BLaER1 treated with 17β-estradiol and CSF1 and Interleukin-3, amounts not matched to agents 10 nM and 100 nM (cell line): ENCODE data around the gene SLC34A1.
"Not testable (repeated sequence)": the region's sequence is repeated elsewhere in the genome, so short reads cannot be mapped to it uniquely, and the experiment has no call there.

ENCODE experiments used
- H3K27ac ChIP-seq, 11 experiments: shearing (Covaris generic); formaldehyde crosslinking; 2 replicates each; pipeline ENCODE4 v1.8.1; 2022
- H3K27me3 ChIP-seq, 11 experiments: shearing (Covaris generic); formaldehyde crosslinking; 2 replicates each; pipeline ENCODE4 v1.8.1; 2022
- H3K36me3 ChIP-seq, 11 experiments: shearing (Covaris generic); formaldehyde crosslinking; 2 replicates each; pipeline ENCODE4 v1.8.1; 2022
- H3K4me1 ChIP-seq, 10 experiments: shearing (Covaris generic); formaldehyde crosslinking; 2 replicates each; pipeline ENCODE4 v1.8.1; 2022
- H3K4me2 ChIP-seq, 11 experiments: shearing (Covaris generic); formaldehyde crosslinking; 2 replicates each; pipeline ENCODE4 v1.8.1; 2022
- H3K4me3 ChIP-seq, 10 experiments: shearing (Covaris generic); formaldehyde crosslinking; 2 replicates each; pipeline ENCODE4 v1.8.1; 2022
- H3K9ac ChIP-seq, 11 experiments: shearing (Covaris generic); formaldehyde crosslinking; 2 replicates each; pipeline ENCODE4 v1.8.1; 2022
- H3K9me3 ChIP-seq, 11 experiments: shearing (Covaris generic); formaldehyde crosslinking; replicated peaks in 1 of 11; 2 replicates each; pipeline ENCODE4 v1.8.1; 2022
- H4K20me1 ChIP-seq, 11 experiments: shearing (Covaris generic); formaldehyde crosslinking; 2 replicates each; pipeline ENCODE4 v1.8.1; 2022
- Cebpa-rat ChIP-seq, 11 experiments: shearing (Covaris generic); IDR thresholded peaks; 2 replicates each; pipeline ENCODE4 v1.8.1; 2022

The SLC34A1 gene

GRCh38 chr5:177357459-177358351 is 26.5 kb upstream of the SLC34A1 start, which contains the start of gene RGS14:
TSS of gene RGS14 (plus strand) at chr5:177357924. CDS start at chr5:177358025, 101 bp downstream.
- peaks cover 0 to 6% (median 0%) of the 10 kb centered on the region in 11 experiments; a peak in 2 of 22 replicates for H3K9me3 ChIP-seq
- peak within 1 kb of the TSS; percentile 60 to 81 (median 68) for H3K4me3 ChIP-seq
- TF ChIP-seq Cebpa-rat (IDR thresholded peaks at IDR 0.05) = no peak
- H4K20me1 ChIP-seq = peaks cover 0 to 28% (median 0%) of the 10 kb centered on the region in 11 experiments; a peak in 5 of 22 replicates
- peaks cover 76 to 97% (median 87%) of the 10 kb centered on the region in 10 experiments for H3K4me1 ChIP-seq
- H3K36me3 ChIP-seq = no peaks in the 10 kb centered on the region
- H3K4me2 ChIP-seq = peak within 1 kb of the TSS; percentile 93 to 100 (median 99)
- peak within 1 kb of the TSS; percentile 73 to 83 (median 80) for H3K9ac ChIP-seq
- peak within 1 kb of the TSS; percentile 46 to 88 (median 80); a peak in 21 of 22 replicates for H3K27ac ChIP-seq
- no peaks in the 10 kb centered on the region for H3K27me3 ChIP-seq

GRCh38 chr5:177358370-177358819 is 25.8 kb upstream of the SLC34A1 start:
- Histone ChIP-seq H3K27me3 (no peaks in the 10 kb centered on the region), H3K27ac (peak overlapping the region; percentile 46 to 88 (median 80); a peak in 21 of 22 replicates), H3K4me1 (peaks cover 83 to 97% (median 88%) of the 10 kb centered on the region in 10 experiments), H3K4me3 (peak overlapping the region; percentile 60 to 81 (median 68)), H4K20me1 (peaks cover 0 to 34% (median 0%) of the 10 kb centered on the region in 11 experiments; a peak in 5 of 22 replicates), H3K9me3 (peaks cover 0 to 6% (median 0%) of the 10 kb centered on the region in 11 experiments; a peak in 2 of 22 replicates), H3K9ac (peak overlapping the region; percentile 73 to 83 (median 80)), H3K36me3 (no peaks in the 10 kb centered on the region), H3K4me2 (peak overlapping the region; percentile 93 to 100 (median 99))
- no peak for TF ChIP-seq Cebpa-rat (IDR thresholded peaks at IDR 0.05)

- peaks cover 0 to 6% (median 0%) of the 10 kb centered on the region in 11 experiments; a peak in 2 of 22 replicates for H3K9me3 ChIP-seq
- H3K4me2 ChIP-seq = peak overlapping the region; percentile 93 to 100 (median 99)
- peaks cover 89 to 97% (median 94%) of the 10 kb centered on the region in 10 experiments for H3K4me1 ChIP-seq
- H3K9ac ChIP-seq = peak overlapping the region; percentile 51 to 83 (median 78); a peak in 15 of 22 replicates
- peaks cover 0 to 45% (median 4%) of the 10 kb centered on the region in 11 experiments; a peak in 8 of 22 replicates for H4K20me1 ChIP-seq
- TF ChIP-seq Cebpa-rat (IDR thresholded peaks at IDR 0.05) = no peak
- no peaks in the 10 kb centered on the region for H3K36me3 ChIP-seq
- peak overlapping the region in 5 of 11 experiments; percentile 78 to 85 (median 83); a peak in 9 of 22 replicates for H3K27ac ChIP-seq
- no peaks in the 10 kb centered on the region for H3K27me3 ChIP-seq
- H3K4me3 ChIP-seq = peak overlapping the region in 5 of 10 experiments; percentile 60 to 81 (median 75); a peak in 5 of 20 replicates
Measured at GRCh38 chr5:177359451-177359851, 24.8 kb upstream of the SLC34A1 start.

DNA sequence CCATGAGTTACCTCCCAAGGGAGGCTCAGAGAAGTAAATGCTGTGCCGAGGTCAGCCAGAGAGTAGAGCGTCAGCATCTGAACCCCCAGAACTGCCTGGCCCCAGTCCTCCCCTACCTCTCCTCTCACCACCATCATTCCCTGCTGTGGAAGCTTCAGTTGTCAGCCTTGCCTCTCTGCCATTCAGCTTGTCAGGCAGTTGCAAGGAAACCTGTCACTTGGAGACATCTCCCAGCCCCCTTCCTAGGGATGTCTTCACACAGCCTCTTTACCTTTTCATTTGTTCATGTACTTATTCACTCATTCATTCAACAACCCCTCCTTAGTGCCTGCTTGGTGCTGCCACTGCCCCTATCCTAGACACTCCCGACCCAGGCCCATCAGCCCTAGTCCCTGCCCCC is 24.4 kb upstream of the SLC34A1 start:
- Histone ChIP-seq H3K4me1 (peaks cover 86 to 97% (median 92%) of the 10 kb centered on the region in 10 experiments), H3K9me3 (peaks cover 0 to 6% (median 0%) of the 10 kb centered on the region in 11 experiments; a peak in 2 of 22 replicates), H3K36me3 (no peaks in the 10 kb centered on the region), H3K4me2 (peak overlapping the region; percentile 93 to 100 (median 99)), H3K27me3 (no peaks in the 10 kb centered on the region), H3K9ac (peak overlapping the region in 9 of 11 experiments; percentile 51 to 83 (median 78); a peak in 13 of 22 replicates), H3K4me3 (no peak overlapping the region), H3K27ac (peak overlapping the region in 4 of 11 experiments; percentile 78 to 85 (median 82); a peak in 5 of 22 replicates), H4K20me1 (peaks cover 0 to 49% (median 4%) of the 10 kb centered on the region in 11 experiments; a peak in 8 of 22 replicates)
- TF ChIP-seq Cebpa-rat (IDR thresholded peaks at IDR 0.05) = no peak

DNA sequence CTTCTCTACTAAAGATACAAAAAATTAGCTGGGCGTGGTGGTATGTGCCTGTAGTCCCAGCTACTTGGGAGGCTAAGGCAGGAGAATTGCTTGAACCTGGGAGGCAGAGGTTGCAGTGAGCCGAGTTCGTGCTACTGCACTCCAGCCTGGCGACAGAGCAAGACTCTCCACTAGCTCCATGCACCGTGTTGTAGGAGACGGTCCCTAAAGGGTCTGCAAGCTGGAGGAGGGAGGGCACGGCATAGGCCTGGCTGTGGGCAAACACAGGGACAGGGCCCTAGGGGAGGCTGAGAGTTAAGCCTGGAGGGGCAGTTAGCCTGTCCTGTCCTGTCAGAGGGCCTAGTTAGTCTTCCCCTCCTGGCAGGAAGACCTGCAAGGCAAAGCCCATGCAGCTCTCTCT is 23.5 kb upstream of the SLC34A1 start:
- H4K20me1 ChIP-seq = peaks cover 0 to 52% (median 4%) of the 10 kb centered on the region in 11 experiments; a peak in 8 of 22 replicates
- not testable (repeated sequence) for H3K27ac ChIP-seq, H3K36me3 ChIP-seq, H3K4me3 ChIP-seq, H3K27me3 ChIP-seq, H3K9ac ChIP-seq, H3K9me3 ChIP-seq
- peak overlapping the region in 10 of 11 experiments; percentile 5 to 98 (median 90); a peak in 14 of 22 replicates for H3K4me2 ChIP-seq
- peaks cover 77 to 93% (median 85%) of the 10 kb centered on the region in 10 experiments for H3K4me1 ChIP-seq

DNA sequence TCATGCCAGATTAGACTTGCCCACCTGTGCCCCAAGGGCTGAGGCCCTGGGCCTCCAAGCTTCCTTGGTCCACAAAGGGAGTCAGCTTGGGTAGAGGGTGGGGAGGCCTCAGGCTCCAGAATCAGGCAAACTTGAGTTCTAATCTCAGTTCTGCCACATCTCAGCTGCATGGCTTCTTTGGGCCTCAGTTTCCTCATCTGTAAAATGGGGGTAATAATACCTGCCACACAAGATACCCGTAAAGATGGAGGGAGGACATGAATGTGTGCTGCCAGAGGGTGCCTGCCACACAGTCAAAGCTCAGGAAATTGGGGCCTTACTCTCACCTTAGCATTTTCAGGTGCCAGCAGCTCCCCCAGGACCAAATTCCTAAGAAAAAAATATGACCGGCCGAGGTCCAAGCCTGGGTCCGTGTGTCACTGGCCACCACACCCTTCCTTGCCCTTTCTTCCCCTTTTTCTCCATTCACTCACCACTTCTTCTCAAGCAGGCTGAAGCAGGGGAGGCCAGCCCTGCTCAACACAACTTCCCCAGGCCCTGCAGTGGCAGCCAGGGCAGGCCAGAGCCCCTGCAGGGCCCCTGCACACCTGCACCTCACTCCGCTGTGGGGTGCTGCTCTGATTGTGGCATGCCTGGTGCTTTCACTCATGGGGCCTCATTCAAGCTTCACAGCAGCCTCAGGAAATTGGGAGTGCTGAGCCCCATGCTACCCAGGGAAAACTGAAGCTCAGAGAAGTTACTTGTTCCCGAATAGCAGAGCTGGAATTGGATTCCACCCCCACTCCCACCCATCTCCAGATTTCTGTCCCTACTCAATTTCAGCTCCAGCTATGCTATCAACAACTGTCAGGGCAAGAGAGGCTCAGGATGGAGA is 22.6 kb upstream of the SLC34A1 start:
- no peak for TF ChIP-seq Cebpa-rat (IDR thresholded peaks at IDR 0.05)

GRCh38 chr5:177362292-177362609 is 22.0 kb upstream of the SLC34A1 start:
- no peak overlapping the region for H3K27ac ChIP-seq
- no peak for TF ChIP-seq Cebpa-rat (IDR thresholded peaks at IDR 0.05)
- H3K9me3 ChIP-seq = no peaks in the 10 kb centered on the region
- H3K9ac ChIP-seq = peak overlapping the region in 3 of 11 experiments; percentile 25 to 35 (median 28); a peak in 2 of 22 replicates
- no peaks in the 10 kb centered on the region for H3K27me3 ChIP-seq
- peak overlapping the region; percentile 76 to 98 (median 90) for H3K4me2 ChIP-seq
- peaks cover 0 to 59% (median 4%) of the 10 kb centered on the region in 11 experiments; a peak in 8 of 22 replicates for H4K20me1 ChIP-seq
- H3K36me3 ChIP-seq = peaks cover 0 to 7% (median under 1%) of the 10 kb centered on the region in 11 experiments; a peak in 11 of 22 replicates
- 0 out of 20 replicates have a peak overlapping the region, but pooled peaks of 1 of the 10 experiments have one; percentile 40 for H3K4me3 ChIP-seq
- H3K4me1 ChIP-seq = peaks cover 62 to 90% (median 78%) of the 10 kb centered on the region in 10 experiments

More for the DNA sequence above, 22.6 kb upstream of the SLC34A1 start:
- H3K9ac ChIP-seq = peak overlapping the region in 2 of 11 experiments; percentile 28 to 35; a peak in 2 of 22 replicates
- H3K36me3 ChIP-seq = peaks cover 0 to under 1% (median 0%) of the 10 kb centered on the region in 11 experiments; a peak in 1 of 22 replicates
- H3K4me2 ChIP-seq = peak overlapping the region; percentile 76 to 98 (median 90)
- H3K9me3 ChIP-seq = no peaks in the 10 kb centered on the region
- H3K27ac ChIP-seq = peak overlapping the region in 1 of 11 experiments; percentile 15; a peak in 2 of 22 replicates
- peaks cover 0 to 59% (median 4%) of the 10 kb centered on the region in 11 experiments; a peak in 8 of 22 replicates for H4K20me1 ChIP-seq
- no peaks in the 10 kb centered on the region for H3K27me3 ChIP-seq
- H3K4me1 ChIP-seq = peaks cover 68 to 93% (median 83%) of the 10 kb centered on the region in 10 experiments
- no peak overlapping the region; a peak in 1 of 20 replicates for H3K4me3 ChIP-seq
